ENCODE measurements around the gene AKIRIN2.
"Not testable (repeated sequence)": the region's sequence is repeated elsewhere in the genome, so short reads cannot be mapped to it uniquely, and the experiment has no call there.

AKIRIN2 gene

DNA sequence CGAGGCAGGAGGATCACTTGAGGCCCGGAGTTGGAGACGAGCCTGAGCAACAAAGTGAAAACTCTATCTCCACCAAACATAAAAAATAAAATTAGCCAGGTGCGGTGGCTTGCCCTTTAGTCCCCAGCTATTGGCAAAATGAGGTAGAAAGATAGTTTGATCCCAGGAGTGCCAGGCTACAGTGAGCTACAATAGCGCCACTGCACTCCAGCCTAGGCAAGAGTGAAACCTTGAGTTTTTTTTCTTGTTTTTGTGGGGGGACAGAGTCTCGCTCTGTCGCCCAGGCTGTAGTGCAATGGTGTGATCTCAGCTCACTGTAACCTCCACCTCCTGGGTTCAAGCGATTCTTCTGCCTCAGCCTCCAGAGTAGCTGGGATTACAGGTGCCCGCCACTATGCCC is 14.1 kb downstream of the AKIRIN2 start:
- DNase-seq (ENCODE audit: low read depth in 3 of 3): not testable (repeated sequence)

DNA sequence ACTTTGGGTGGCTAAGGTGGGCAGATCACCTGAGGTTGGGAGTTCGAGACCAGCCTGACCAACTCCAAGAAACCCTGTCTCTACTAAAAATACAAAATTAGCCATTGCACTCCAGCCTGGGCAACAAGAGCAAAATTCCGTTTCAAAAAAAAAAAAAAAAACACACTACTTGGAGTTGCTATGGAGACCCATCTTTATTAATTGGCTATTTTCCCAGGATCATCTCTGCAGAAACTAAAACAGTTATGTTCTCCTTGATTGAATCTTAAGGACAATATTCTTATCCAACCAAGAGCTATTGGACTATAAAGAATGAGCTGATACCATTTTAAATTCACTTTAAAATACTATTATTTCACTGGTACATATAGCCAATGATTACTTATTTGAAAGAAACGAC is 14.7 kb downstream of the AKIRIN2 start:
- no peak for DNase-seq (ENCODE audit: low read depth in 3 of 3)

DNA sequence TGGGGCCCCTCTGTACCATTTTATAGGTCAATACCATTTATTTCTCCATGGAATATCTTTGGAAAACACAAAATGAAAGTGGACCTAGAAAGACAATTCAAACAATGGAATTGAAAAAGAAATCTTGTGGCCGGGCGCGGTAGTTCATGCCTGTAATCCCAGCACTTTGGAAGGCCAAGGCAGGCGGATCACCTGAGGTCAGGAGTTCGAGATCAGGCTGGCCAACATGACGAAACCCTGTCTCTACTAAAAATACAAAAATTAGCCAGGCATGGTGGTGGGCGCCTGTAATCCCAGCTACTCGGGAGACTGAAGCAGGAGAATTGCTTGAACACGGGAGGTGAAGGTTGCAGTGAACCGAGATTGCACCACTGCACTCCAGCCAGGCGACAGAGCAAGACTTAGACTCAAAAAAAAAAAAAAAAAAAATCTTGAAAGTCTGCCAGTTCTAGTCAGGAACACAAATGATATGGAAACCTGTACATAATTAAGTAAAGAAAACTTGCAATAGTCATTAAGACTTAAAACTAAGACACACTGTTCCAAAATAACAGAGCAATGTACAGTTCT is 15.3 kb downstream of the AKIRIN2 start:
- not testable (repeated sequence) for DNase-seq (ENCODE audit: low read depth in 3 of 3)

DNA sequence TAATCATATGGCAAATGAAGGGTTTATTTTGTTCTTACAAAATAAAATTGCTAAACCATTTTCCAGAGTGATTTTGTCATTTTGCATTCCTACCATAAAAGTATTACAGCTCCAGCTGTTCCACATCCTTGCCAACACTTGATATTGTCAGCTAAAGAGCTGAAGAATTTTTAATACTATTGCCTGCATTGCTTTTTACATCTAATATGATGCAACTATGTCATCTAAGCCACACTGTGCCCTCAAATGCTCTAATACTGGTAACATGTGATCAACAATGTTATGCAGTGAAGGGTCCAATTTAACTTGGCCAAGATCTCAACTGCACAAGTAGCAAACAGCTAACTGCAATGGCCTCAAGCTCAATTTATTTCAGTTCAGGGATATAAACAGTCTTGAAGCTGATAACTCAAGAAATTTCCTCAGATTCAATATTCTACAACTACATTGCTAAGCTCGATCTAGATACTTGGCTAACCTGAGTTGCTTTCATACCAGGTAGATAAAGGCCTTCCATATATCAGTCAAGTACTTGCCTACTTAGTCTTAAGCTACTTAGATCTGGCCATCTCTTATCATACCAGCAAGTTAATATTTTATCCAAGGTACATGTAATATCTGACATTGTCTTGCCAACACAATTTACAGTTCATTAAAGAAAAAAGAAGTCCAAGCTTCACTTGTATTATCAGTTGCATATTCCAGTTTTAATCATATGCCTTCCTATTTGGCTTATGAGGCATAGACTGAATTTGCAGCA is 17.0 kb downstream of the AKIRIN2 start:
- DNase-seq (ENCODE audit: low read depth in 3 of 3): no peak

DNA sequence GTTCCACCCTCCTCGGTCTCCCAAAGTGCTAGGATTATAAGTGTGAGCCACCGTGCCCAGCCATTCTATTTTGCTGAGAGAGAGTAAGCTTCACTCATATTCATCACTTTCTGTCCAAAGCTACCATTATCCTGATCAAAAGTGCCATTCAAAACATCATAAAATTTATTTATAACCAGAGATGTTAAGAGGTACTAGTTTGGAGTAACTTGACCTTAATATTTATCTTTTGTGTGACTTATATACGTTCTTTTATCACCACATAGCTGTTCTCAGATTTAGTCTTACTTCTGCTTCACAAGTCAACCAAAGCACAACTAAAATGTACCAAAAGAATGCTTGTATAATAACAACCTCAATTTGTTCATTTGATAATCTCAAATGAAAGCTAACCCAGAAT is 18.1 kb downstream of the AKIRIN2 start:
- DNase-seq (ENCODE audit: low read depth in 3 of 3): no peak

DNA sequence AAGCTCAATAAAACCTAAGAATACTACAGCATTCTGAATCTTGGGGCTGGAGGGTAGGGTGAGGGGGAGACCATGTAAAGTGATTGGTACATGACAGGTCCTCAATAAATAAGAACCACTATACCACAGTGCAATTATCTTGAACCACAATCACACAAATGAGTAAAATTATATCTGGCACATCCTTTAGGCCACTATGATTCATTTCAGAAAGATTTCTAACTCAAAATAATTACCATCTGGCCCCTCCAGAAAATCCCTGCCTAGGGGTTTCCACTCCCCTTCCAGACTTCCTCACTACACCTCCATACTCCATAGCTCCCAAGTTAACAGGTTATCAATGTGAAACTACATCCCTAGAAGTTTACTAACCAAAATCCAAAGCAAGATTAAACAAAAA is 19.7 kb downstream of the AKIRIN2 start:
- DNase-seq (ENCODE audit: low read depth in 3 of 3): no peak

DNA sequence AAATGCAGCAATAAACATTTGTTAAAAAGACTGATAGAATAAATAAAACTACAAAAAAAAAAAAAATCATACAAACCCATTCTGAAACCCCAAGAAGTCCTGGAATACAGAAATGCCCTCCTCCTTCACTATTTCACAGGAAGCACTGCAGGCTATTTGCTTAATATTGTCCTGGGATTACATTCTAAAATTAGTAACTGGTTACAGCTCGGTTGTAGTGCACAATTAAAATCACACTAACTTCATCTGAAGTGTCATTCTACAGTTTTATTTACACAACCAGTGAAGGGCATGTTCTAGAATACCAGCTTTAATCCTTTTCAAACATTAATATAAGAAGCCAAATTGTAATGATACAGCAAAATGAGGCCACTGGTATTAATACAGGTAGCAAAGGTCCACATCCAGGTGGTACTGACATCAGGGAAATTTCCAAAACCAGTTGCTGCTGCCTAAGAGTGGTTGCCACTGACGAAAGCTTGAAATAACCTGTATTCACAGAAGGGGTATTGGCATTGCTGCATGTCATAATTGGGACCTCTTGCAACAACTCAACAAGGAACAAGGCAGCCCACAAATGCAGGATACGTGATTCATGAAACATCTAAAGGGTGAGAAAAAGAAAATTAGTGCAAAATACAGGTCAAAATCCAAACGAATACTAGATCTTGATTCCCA is 26.9 kb downstream of the AKIRIN2 start:
- DNase-seq (ENCODE audit: low read depth in 3 of 3): no peak

DNA sequence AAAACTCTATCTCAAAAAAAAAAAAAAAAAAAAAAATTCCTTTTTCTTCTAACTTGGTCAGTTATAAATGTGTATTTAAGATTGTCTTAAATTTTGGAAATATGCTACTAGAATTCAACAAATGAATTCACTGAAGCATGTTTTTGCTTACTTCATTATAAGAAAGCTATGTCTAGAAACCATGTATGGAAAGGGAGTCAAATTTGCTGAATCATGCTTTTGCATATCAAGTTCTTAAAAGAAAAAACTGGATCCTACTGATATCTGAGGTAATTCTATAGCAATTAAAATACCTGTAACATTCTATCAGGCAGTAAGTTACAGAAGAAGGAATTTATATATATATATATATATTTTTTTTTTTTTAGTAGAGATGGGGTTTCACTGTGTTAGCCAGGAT is 27.7 kb downstream of the AKIRIN2 start:
- no peak for DNase-seq (ENCODE audit: low read depth in 3 of 3)

DNA sequence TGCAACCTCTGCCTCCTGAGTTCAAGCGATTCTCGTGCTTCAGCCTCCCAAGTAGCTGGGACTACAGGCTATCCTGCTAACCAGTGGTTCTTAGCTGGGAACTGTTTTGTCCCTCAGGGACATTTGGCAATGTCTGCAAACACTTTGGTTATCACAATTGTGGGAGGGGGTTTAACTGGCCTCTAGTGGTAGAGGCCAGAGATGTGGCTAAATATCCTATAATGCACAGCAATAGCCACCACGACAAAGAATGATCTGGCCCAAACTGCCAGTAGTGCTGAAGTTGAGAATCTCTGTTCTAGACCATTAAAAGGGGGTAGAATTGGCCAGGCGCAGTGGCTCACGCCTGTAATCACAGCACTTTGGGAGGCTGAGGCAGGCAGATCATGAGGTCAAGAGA is 28.8 kb downstream of the AKIRIN2 start:
- DNase-seq (ENCODE audit: low read depth in 3 of 3): no peak

DNA sequence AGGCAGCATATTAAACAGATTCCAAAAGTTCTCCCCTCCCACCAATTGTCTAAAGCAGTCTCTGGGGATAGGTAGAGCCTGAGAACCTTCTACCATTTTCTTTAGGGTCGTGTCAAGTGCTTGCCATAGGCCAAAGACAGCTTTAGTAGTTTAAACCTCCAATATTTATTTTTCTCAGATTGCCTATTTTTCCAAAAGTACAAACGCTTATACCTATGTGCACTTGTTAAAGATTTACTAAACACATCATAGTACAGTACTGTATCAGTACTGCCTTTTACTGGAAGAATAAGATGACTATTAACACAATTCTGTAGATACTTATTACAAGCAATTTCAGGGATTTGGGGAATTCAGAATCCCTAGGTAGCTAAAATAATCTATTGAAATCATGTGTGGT is 29.4 kb downstream of the AKIRIN2 start:
- no peak for DNase-seq (ENCODE audit: low read depth in 3 of 3)

DNA sequence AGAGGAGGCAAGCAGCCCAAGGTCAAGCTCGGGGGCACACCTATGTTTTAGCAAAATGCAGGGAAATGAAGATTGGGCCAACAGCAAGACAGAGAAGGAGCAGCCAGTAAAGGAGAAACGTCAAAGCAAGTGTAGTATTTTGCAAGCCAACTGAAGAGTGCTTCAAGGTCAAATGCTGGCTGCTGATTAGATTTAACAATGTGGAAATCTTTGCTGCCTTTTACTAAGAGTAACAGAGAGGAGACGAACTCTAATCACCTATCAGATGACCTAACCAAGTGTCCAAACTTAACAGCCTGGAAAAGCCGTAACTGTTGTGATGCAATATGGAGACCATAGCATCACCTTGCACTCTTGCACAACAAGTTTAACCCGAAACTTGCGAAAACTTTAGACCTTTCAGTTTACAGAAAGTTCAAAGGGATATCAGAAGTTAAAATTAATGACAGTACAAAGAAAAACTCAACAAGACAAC is 30.4 kb downstream of the AKIRIN2 start:
- no peak for DNase-seq (ENCODE audit: low read depth in 3 of 3)

DNA sequence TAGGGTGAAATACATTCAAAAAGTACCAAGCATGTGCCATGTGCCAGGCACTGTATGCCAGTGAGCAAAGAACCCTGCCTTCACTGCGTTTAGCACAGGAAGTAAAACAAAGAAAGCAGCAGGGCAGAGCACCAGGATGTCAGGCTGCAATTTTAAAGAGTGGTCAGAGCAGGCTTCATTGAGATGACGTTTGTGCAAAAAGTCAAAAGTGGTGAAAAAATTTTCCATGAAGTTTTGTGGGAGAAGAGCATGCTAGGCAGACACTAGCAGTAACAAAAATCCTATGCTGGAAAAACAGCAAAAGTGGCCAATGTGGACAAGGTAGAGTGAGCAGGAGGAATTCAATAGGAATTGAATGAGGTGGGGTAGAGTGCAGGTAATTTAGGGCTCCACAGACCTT is 31.3 kb downstream of the AKIRIN2 start:
- no peak for DNase-seq (ENCODE audit: low read depth in 3 of 3)

DNA sequence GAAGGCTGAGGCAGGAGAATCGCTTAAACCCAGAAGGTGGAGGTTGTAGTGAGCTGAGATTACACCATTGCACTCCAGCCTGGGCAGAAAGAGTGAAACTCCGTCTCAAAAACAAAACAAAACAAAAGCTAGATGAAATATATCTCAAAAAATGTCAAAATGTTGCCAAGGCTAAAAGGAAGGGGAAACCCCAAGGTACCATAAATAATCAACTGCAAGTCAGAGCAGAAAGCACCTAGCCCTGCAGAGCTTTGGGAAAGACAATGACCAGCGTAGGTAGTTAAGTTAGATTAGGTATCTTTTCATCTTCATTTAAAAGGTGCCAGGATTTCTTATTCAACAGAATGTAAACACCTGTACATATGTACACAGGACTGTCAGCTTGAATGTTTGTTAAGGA is 33.0 kb downstream of the AKIRIN2 start:
- DNase-seq (ENCODE audit: low read depth in 3 of 3): no peak

DNA sequence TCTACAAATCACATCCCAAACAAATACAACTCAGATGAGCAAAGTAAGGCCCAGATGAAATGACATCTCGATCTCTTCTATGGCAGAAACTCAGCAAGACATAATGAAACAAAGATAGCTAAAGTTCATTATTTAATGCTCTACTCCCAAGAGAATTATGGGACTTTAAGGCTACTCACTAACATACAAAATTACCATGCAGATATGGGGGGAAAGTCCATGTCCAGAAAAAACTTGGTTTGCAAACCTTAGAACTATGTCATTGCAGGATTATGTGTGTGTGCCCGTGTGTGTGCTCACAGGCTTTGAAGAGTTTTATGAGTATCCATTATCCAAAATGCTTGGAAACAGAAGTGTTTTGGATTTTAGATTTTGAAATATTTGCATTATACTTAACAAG is 34.0 kb downstream of the AKIRIN2 start:
- no peak for DNase-seq (ENCODE audit: low read depth in 3 of 3)

DNA sequence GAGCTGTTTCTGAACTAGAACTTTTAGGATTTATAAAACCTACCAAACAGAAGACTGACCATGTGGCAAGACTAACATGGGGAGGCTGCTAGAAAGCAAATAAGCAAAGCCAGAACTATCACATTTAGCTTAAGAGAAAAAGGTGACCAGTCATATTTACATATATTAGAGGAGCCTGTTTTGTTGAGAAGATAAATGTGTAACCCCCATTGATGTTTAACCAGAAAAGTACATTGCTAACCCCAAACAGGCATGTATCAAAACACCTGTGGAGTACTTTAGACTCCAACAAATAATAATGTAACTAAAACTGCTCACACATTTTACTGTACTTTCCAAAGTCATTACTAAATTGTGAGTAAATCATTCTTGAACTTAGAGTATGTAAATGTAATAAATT is 35.0 kb downstream of the AKIRIN2 start:
- no peak for DNase-seq (ENCODE audit: low read depth in 3 of 3)

DNA sequence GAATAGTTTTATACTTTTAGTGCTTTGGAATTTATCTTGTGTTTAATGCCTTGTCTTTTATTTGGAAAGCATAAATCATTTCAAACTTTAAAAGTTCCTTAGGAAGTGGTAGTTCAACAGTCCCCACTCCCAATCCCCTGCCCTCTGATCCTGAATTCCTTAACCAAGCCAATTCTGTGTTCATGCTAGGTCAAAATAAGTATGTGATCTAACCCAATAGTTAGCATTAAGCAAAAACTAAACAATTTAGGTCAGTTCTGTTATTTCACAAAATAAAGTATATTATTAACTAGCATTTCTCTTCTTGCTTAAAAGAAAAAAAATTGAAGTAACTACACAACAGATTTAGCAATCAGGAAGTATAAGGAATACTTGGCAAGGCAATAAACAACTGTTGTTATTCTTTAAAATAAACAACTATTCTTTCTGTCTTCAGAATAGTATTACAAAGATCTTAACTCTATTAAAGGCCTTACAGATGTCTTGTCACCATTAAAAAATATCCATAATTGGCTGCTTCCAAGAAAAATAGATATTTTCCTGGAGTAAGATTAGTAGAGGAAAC is 37.0 kb downstream of the AKIRIN2 start:
- DNase-seq (ENCODE audit: low read depth in 3 of 3): no peak

DNA sequence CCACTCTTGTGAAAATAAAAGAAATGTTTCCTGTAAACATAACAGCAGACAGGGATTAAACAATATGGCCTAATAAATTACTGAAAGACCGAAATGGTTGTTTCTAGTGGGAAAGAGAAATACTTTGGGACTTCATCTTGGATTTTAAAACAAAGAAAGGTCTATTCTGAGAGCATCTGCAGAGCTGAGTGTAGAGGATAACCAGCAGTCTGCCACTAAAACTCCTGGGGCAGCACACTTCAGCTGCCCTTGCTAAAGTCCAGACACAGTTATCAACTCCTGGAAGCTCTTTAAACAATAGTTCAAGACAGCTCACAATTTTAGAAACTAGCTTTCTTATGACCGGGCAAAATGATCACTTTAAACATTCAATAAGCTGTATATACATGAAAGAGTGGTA is 38.6 kb downstream of the AKIRIN2 start:
- no peak for DNase-seq (ENCODE audit: low read depth in 3 of 3)

DNA sequence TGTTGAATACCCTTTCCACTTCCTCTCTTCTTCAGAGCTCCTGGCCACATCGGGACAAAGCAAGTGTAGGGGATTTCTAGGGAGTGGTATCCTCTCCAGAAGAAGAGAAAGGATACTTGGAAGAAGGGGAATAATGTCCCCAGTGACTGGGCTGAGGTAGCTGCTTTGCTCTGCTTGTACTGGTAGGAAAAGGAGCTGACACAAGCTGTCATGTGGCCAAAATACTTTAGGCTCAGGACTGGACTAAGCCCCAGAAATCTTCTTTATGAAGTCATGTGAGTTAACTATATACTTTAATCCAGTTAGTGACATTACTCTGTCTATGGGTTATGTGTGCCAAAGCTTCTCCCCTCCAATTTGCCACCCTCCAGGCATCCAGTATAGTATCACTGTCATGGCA is 40.5 kb downstream of the AKIRIN2 start:
- no peak for DNase-seq (ENCODE audit: low read depth in 3 of 3)

DNA sequence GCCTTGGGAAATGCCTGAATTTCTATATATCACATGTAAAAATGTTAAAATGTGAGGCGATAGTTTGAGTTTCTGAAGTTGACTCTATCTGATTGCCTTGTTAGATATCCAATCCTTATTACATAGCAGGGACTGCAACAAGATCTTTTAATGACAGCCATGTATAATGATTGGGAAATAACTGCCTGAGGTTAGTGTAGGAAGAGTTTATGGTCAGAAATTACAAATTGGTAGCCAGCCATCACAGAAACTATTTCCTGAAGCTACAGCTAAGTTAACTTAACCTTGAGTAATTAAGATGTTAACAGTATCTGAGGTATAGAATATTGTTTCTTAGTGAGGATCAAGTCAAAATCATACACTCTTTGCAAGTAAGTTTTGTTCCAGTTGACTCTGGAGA is 41.0 kb downstream of the AKIRIN2 start:
- DNase-seq (ENCODE audit: low read depth in 3 of 3): no peak

DNA sequence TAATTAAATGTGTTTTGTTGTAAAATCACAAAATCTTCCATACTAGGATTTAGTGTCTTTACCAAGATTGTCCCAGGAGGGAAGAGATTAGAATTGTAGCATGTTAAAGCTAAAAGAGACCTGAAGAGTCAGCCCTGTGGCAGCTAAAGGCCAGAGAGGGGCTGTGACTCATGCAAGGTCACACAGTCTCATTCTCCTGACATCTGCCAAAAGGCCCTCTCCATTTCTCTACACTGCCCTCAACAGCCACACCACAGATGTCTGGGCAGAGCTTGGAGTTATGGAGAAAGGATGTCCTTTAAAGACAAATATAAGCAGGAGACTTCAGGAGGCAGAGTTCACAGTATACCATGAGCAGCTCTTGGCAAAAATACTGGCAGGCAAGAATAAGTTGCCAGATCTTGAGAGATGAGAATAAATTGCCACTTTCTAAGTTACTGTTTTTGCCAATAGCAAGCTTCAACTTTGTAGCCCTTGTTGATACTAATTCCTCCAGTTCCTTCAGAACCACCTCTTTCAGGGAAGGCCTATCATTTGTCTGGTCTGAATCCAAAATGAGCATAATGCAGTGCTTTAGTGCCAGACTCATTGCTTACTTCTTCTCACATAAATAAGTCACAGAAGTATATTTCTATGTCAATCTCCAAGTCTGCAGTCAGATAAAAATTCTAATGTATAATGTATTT is 41.7 kb downstream of the AKIRIN2 start:
- DNase-seq (ENCODE audit: low read depth in 3 of 3): no peak

DNA sequence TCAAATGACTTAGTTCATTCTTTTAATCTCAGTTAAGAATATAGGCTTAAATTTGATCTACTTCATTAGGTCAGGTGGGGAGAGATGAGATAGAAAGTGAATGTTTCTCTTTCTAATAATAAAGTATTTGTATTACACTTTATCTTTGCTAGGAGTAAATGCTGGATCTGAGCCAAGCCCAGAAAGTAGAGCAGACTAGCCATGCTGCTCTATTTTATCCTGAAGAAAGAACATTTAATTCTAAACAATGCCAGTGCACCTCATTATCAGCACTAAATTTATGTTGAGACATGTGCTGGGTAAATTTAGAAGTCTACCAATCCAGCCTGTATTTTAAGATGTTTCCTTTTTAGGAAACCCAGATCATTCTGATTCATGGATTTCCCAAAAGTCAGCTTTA is 43.5 kb downstream of the AKIRIN2 start:
- no peak for DNase-seq (ENCODE audit: low read depth in 3 of 3)

DNA sequence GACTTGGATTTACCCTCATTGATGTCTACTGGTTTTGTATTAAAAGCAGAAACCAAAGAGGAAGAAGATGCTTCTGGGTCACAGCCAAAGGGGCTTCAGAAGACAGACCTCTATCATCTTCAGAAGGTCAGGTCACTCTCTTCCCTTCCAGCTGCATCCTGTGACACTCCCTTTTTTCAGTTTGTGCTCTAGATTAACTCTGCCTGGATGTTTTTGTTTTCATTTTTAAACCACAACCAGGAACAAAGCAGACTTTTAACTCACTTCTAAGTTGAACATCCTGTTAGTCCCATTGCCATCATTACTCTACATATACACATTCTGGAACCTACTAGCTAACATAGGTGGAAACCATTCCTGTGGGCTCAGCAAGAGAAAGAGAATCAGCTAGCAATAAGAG is 45.2 kb downstream of the AKIRIN2 start:
- DNase-seq (ENCODE audit: low read depth in 3 of 3): no peak
